Activated naive CD4-positive, alpha-beta T cell treated with anti-CD3 and anti-CD28 coated beads for 36 hours (primary cell): Measurements from ENCODE around the gene GART. TPM values are rescaled to one million over a fixed set of nuclear protein-coding genes. Genes with fewer than 3 reads are reported as not detected.

Experiments used
- CTCF ChIA-PET: fragments of 350-600 bp; sonication (Branson Sonifier 250); formaldehyde crosslinking; loops from one replicate; lab custom pipeline; 2021; ENCODE audit warnings: antibody characterized with exemption; lab: Charles Lee
- DNase-seq: peaks from one replicate; pipeline ENCODE4 v3.0.0-alpha.2; 2020
- H3K27ac Mint-ChIP-seq: one replicate; pipeline ENCODE4 v1.8.0; 2021; ENCODE audit warnings: mild to moderate bottlenecking, mixed read lengths
- H3K27me3 Mint-ChIP-seq: one replicate; pipeline ENCODE4 v1.8.0; 2021; ENCODE audit warnings: low read depth, mixed read lengths
- H3K36me3 Mint-ChIP-seq: one replicate; pipeline ENCODE4 v1.8.0; 2021; ENCODE audit warnings: low read depth, mixed read lengths
- H3K4me1 Mint-ChIP-seq: one replicate; pipeline ENCODE4 v1.8.0; 2021; ENCODE audit warnings: low read depth, mixed read lengths
- H3K4me3 Mint-ChIP-seq: one replicate; pipeline ENCODE4 v1.8.0; 2021; ENCODE audit warnings: mild to moderate bottlenecking, moderate library complexity, mixed read lengths
- H3K9me3 Mint-ChIP-seq: one replicate; pipeline ENCODE4 v1.8.0; 2021; ENCODE audit warnings: mixed read lengths
- intact Hi-C: fragments of 100-400 bp; cut with micrococcal nuclease; formaldehyde crosslinking; loops from one replicate; pipeline ENCODE4 v1.15.1; 2023
- total RNA-seq, 2 experiments: library from RNA; stranded (reverse); gene quantifications; one replicate each; pipeline ENCODE4 v1.2.3, GENCODE V29; 2021

The GART gene
- total RNA-seq, 2 experiments from 2014 or later = 234 to 237 TPM

GRCh38 chr21:33568448-33568847, 26.5 kb upstream of the GART start:
- CTCF ChIA-PET = interaction anchor here (2.1 kb wide), 1 partner anchor 11 kb away, joined by 4 read pairs; no protein-coding TSS in a partner anchor
- H3K4me1 Mint-ChIP-seq = peaks cover 31% of the 10 kb centered on the region
- peaks cover 22% of the 10 kb centered on the region for H3K36me3 Mint-ChIP-seq
- no peak overlapping the region for H3K4me3 Mint-ChIP-seq
- no peak for DNase-seq
- peak overlapping the region; percentile 2 for H3K27ac Mint-ChIP-seq
- H3K27me3 Mint-ChIP-seq = no peaks in the 10 kb centered on the region
- H3K9me3 Mint-ChIP-seq = no peaks in the 10 kb centered on the region
- intact Hi-C loops = loop anchor here (5.0 kb wide), 1 partner anchor 46 kb away; no protein-coding TSS in a partner anchor

GRCh38 chr21:33567914-33568313, 26.0 kb upstream of the GART start:
- Mint-ChIP-seq H3K4me3 (no peak overlapping the region), H3K27ac (peak overlapping the region; percentile 82), H3K27me3 (no peaks in the 10 kb centered on the region), H3K9me3 (no peaks in the 10 kb centered on the region), H3K36me3 (peaks cover 23% of the 10 kb centered on the region), H3K4me1 (peaks cover 34% of the 10 kb centered on the region)
- intact Hi-C loops = loop anchor here (5.0 kb wide), 1 partner anchor 46 kb away; no protein-coding TSS in a partner anchor
- no peak for DNase-seq
- CTCF ChIA-PET = interaction anchor here (2.1 kb wide), 1 partner anchor 11 kb away, joined by 4 read pairs; no protein-coding TSS in a partner anchor

DNA sequence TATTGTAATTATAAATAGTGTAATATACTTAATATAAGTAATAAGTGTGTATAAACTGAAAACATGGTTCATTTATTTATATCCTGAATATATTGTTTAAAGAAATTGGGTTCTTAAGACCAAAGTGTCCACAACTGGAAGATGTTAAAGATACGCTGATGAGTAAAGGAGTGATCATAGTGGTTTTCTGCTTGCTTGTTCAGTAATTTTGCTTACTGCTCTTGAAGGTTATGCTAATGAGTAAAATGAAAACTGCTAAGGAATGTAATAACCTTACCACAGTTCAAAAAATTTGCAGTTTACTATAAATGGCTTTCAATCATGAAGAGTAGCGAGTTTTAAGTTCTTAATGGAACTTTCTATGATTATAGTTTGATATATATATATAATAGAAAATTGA, 24.6 kb upstream of the GART start:
- H3K36me3 Mint-ChIP-seq = peaks cover 21% of the 10 kb centered on the region
- CTCF ChIA-PET = interaction anchor here (1.6 kb wide), 1 partner anchor 22 kb away, joined by 3 read pairs; the partner anchor contains the start of gene DONSON
- H3K4me3 Mint-ChIP-seq = no peak overlapping the region
- H3K4me1 Mint-ChIP-seq = peaks cover 38% of the 10 kb centered on the region
- intact Hi-C loops = loop anchor here (5.0 kb wide), 1 partner anchor 44 kb away; no protein-coding TSS in a partner anchor
- H3K9me3 Mint-ChIP-seq = no peaks in the 10 kb centered on the region
- no peaks in the 10 kb centered on the region for H3K27me3 Mint-ChIP-seq
- no peak overlapping the region for H3K27ac Mint-ChIP-seq
- DNase-seq = no peak

DNA sequence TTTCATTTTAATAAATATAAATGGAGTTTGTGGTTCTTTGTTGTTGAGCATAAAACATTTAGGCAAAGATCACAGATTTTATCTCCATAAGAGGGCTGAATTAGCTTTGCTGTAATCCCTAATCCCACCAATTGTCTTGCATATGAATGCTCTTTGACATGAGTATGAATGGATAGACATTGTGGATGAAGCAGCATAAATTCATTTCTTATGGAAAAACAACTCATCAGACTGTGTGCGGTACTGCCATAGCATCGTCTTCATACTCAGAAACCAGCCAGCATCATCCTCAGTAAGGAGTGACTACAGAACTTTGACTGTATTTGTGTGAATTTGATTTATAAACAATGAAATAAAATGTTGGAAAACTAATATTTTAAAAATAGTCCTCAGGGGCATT, 20.5 kb upstream of the GART start:
- CTCF ChIA-PET = interaction anchor here (0.8 kb wide), 1 partner anchor 12 kb away, joined by 5 read pairs; no protein-coding TSS in a partner anchor
- H3K36me3 Mint-ChIP-seq = peaks cover 36% of the 10 kb centered on the region
- intact Hi-C loops = no loop called here
- peaks cover 51% of the 10 kb centered on the region for H3K4me1 Mint-ChIP-seq
- H3K4me3 Mint-ChIP-seq = no peak overlapping the region
- no peaks in the 10 kb centered on the region for H3K27me3 Mint-ChIP-seq
- no peak for DNase-seq
- no peaks in the 10 kb centered on the region for H3K9me3 Mint-ChIP-seq
- H3K27ac Mint-ChIP-seq = no peak overlapping the region

- peaks cover 53% of the 10 kb centered on the region for H3K4me1 Mint-ChIP-seq
- CTCF ChIA-PET = interaction anchor here (0.7 kb wide), 1 partner anchor 41 kb away, joined by 3 read pairs; no protein-coding TSS in a partner anchor
- H3K27ac Mint-ChIP-seq = peak overlapping the region; percentile 57
- no peaks in the 10 kb centered on the region for H3K9me3 Mint-ChIP-seq
- peaks cover 42% of the 10 kb centered on the region for H3K36me3 Mint-ChIP-seq
- intact Hi-C loops = no loop called here
- no peaks in the 10 kb centered on the region for H3K27me3 Mint-ChIP-seq
- no peak overlapping the region for H3K4me3 Mint-ChIP-seq
- no peak for DNase-seq
Measured at GRCh38 chr21:33561373-33561772, 19.5 kb upstream of the GART start.

DNA sequence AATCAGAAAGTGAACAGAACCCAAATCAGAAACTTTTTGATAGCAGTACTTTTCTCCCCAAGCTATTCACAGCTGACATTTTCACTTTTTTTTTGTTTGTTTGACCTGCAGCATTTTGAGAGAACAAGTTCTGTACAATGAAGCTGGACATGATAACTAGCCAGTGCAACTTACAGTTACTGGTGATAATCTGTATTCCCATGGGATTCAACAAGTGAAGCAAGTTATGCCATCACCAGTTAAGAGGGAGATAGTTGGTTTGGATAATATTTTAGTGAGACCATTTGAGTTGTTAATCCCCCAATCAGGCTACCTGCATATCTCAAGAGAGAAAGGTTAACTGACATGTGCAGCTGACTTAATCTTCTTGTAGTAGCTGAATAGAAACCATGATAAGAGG, 19.0 kb upstream of the GART start:
- peaks cover 55% of the 10 kb centered on the region for H3K4me1 Mint-ChIP-seq
- no peaks in the 10 kb centered on the region for H3K9me3 Mint-ChIP-seq
- no peak for DNase-seq
- H3K27ac Mint-ChIP-seq = peak overlapping the region; percentile 22
- H3K27me3 Mint-ChIP-seq = no peaks in the 10 kb centered on the region
- intact Hi-C loops = no loop called here
- H3K4me3 Mint-ChIP-seq = no peak overlapping the region
- H3K36me3 Mint-ChIP-seq = peaks cover 46% of the 10 kb centered on the region
- CTCF ChIA-PET = no interaction called here

DNA sequence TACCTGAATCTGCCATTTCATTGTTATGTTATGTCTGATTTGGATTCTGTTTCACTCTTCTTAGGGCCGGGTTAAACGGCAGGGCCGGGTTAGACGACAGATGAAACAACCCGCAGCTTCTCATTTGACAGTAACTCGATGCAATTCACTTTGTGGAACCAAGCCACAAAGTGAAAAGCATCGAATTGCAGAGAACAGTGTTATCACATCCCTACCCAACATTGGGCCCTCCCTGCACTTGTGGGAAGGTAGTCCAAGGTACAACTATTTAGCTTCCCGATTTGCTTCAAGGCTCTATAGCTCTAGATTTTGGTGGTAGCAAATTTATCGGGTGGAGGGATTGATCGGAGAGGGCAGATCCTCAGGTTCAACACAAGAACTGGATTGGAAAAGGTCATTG, 17.9 kb upstream of the GART start:
- DNase-seq = no peak
- no peaks in the 10 kb centered on the region for H3K27me3 Mint-ChIP-seq
- no peaks in the 10 kb centered on the region for H3K9me3 Mint-ChIP-seq
- H3K27ac Mint-ChIP-seq = no peak overlapping the region
- intact Hi-C loops = loop anchor here (2.0 kb wide), 1 partner anchor 15 kb away; no protein-coding TSS in a partner anchor
- no peak overlapping the region for H3K4me3 Mint-ChIP-seq
- peaks cover 53% of the 10 kb centered on the region for H3K36me3 Mint-ChIP-seq
- CTCF ChIA-PET = interaction anchor here (1.0 kb wide), 1 partner anchor 102 kb away, joined by 3 read pairs; no protein-coding TSS in a partner anchor
- H3K4me1 Mint-ChIP-seq = peaks cover 61% of the 10 kb centered on the region

DNA sequence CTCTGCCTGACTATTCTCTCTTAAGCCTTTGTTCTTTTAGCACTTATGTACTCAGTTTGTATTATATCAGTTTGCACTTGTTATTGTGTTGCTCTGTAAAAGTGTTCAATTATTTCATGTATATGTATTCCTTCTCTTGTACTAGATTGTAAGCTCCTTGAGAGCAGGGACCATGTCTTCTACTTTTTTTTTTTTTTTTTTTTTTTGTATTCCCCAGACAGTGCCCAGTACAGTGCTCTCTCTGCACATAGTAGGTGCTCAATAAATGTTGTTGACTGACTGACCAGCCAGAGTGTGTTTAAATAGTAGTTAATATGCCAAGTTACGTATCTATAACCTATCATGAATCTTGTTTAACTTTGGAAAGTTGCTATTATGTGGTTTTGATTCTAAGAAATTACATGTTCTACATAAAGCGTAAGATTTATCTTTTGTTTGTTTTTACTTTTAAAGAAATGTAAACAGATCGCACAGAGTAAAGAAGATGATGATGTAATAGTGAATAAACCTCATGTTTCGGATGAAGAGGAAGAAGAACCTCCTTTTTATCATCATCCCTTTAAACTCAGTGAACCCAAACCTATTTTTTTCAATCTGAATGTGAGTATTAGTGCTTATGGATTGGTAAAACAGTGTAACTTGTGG, 17.0 kb upstream of the GART start:
- H3K36me3 Mint-ChIP-seq = peaks cover 62% of the 10 kb centered on the region
- no peak overlapping the region for H3K27ac Mint-ChIP-seq
- DNase-seq = no peak
- no peaks in the 10 kb centered on the region for H3K27me3 Mint-ChIP-seq
- H3K4me1 Mint-ChIP-seq = peaks cover 70% of the 10 kb centered on the region
- CTCF ChIA-PET = interaction anchor here (1.0 kb wide), 1 partner anchor 40 kb away, joined by 3 read pairs; no protein-coding TSS in a partner anchor
- no peaks in the 10 kb centered on the region for H3K9me3 Mint-ChIP-seq
- no peak overlapping the region for H3K4me3 Mint-ChIP-seq
- intact Hi-C loops = loop anchor here (2.0 kb wide), 1 partner anchor 14 kb away; no protein-coding TSS in a partner anchor

DNA sequence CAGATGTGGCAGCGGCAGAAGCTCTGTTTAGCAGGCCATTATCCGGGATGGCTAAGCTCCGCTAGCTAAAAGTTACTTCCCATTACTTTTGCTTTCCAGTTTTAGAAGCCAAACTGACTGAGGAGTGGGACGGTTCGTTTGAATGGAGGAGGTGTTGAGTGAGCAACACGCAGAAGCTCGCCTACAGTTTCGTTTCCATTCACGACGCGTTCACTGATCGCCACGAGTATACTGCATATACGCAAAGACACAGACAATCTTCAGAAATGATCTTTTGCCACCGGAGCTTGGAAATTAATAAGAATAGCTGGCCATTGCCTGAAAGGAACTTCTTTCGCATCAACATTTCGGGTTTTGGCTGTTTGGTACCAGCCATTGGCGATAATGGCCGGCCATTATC, 15.5 kb upstream of the GART start:
- H3K4me3 Mint-ChIP-seq = no peak overlapping the region
- intact Hi-C loops = no loop called here
- CTCF ChIA-PET = interaction anchor here (0.6 to 1.4 kb wide), 6 partner anchors 9 to 74 kb away, joined by 3 to 4 read pairs (median 4); no protein-coding TSS in a partner anchor
- H3K27ac Mint-ChIP-seq = no peak overlapping the region
- H3K27me3 Mint-ChIP-seq = no peaks in the 10 kb centered on the region
- H3K4me1 Mint-ChIP-seq = peaks cover 73% of the 10 kb centered on the region
- no peak for DNase-seq
- H3K36me3 Mint-ChIP-seq = peaks cover 72% of the 10 kb centered on the region
- H3K9me3 Mint-ChIP-seq = no peaks in the 10 kb centered on the region

- Mint-ChIP-seq H3K36me3 (peaks cover 77% of the 10 kb centered on the region), H3K4me1 (peaks cover 61% of the 10 kb centered on the region), H3K4me3 (no peak overlapping the region), H3K27me3 (no peaks in the 10 kb centered on the region), H3K9me3 (no peaks in the 10 kb centered on the region), H3K27ac (no peak overlapping the region)
- no peak for DNase-seq
- CTCF ChIA-PET = interaction anchor here (0.6 to 2.1 kb wide), 3 partner anchors 10 to 806 kb away, joined by 3 to 7 read pairs (median 4); no protein-coding TSS in a partner anchor
- intact Hi-C loops = no loop called here
Measured at GRCh38 chr21:33554982-33555344, 13.0 kb upstream of the GART start.

GRCh38 chr21:33554236-33554981, 12.5 kb upstream of the GART start:
- CTCF ChIA-PET = interaction anchor here (0.6 to 2.1 kb wide), 5 partner anchors 9 to 806 kb away, joined by 3 to 7 read pairs (median 3); no protein-coding TSS in a partner anchor
- Mint-ChIP-seq H3K36me3 (peaks cover 82% of the 10 kb centered on the region), H3K27ac (peak overlapping the region; percentile 18), H3K4me3 (no peak overlapping the region), H3K27me3 (no peaks in the 10 kb centered on the region), H3K4me1 (peaks cover 56% of the 10 kb centered on the region), H3K9me3 (no peaks in the 10 kb centered on the region)
- no peak for DNase-seq
- intact Hi-C loops = no loop called here

DNA sequence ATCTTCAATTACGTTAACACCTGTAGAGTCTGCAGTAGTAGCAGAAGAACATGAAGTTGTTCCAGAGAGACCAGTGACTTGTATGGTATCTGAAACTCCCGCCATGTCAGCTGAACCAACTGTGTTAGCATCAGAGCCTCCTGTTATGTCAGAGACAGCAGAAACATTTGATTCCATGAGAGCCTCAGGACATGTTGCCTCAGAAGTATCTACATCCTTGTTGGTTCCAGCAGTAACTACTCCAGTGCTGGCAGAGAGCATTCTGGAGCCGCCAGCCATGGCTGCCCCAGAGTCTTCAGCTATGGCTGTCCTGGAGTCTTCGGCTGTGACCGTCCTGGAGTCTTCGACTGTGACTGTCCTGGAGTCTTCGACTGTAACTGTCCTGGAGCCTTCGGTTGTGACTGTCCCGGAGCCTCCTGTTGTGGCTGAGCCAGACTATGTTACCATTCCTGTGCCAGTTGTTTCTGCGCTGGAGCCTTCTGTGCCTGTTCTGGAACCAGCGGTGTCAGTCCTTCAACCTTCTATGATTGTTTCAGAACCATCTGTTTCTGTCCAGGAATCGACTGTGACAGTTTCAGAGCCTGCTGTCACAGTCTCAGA, 11.2 kb upstream of the GART start:
- no peak for DNase-seq
- intact Hi-C loops = no loop called here
- CTCF ChIA-PET = no interaction called here
- H3K36me3 Mint-ChIP-seq = peaks cover 82% of the 10 kb centered on the region
- H3K27me3 Mint-ChIP-seq = no peaks in the 10 kb centered on the region
- H3K4me3 Mint-ChIP-seq = no peak overlapping the region
- H3K9me3 Mint-ChIP-seq = no peaks in the 10 kb centered on the region
- peaks cover 55% of the 10 kb centered on the region for H3K4me1 Mint-ChIP-seq
- H3K27ac Mint-ChIP-seq = no peak overlapping the region
